HUDEP-2 (cell line): ENCODE results near the gene CD84.
"Not testable (repeated sequence)": the region's sequence is repeated elsewhere in the genome, so short reads cannot be mapped to it uniquely, and the experiment has no call there.

Experiments used
- DNase-seq, 76 experiments: peaks; one replicate each; lab custom pipeline; 2025; ENCODE audit not compliant: unreplicated experiment in 76 of 76; lab: John Stamatoyannopoulos, UW

The CD84 gene

GRCh38 chr1:160546942-160547341 is 32.4 kb downstream of the CD84 start:
- DNase-seq: no peak

- DNase-seq: peak in 28 of 76 experiments; percentile 9 to 66 (median 40)
These were observed 34.6 kb downstream of the CD84 start for GRCh38 chr1:160544647-160545046.

GRCh38 chr1:160542303-160542945 is 36.9 kb downstream of the CD84 start:
- no peak for DNase-seq

- DNase-seq: peak in 2 of 76 experiments; percentile 14 to 18
These were observed 37.5 kb downstream of the CD84 start for GRCh38 chr1:160541622-160542302.

- peak in 3 of 76 experiments; percentile 49 to 60 (median 53) for DNase-seq
These were observed 38.5 kb downstream of the CD84 start for GRCh38 chr1:160540859-160541233.

- peak in 74 of 76 experiments; percentile 68 to 99 (median 94) for DNase-seq
These were observed 39.1 kb downstream of the CD84 start for GRCh38 chr1:160539990-160540858.

- DNase-seq: peak in 6 of 76 experiments; percentile 24 to 65 (median 36)
These were observed 39.7 kb downstream of the CD84 start for GRCh38 chr1:160539684-160539989.

- DNase-seq: peak in 3 of 76 experiments; percentile 17 to 51 (median 39)
These were observed 40.2 kb downstream of the CD84 start for GRCh38 chr1:160538985-160539651.

GRCh38 chr1:160537714-160538665 is 41.3 kb downstream of the CD84 start:
- DNase-seq: no peak

- no peak for DNase-seq
These were observed 44.3 kb downstream of the CD84 start for GRCh38 chr1:160534823-160535605.

GRCh38 chr1:160532557-160532813 is 46.8 kb downstream of the CD84 start:
- not testable (repeated sequence) for DNase-seq

- DNase-seq: not testable (repeated sequence)
These were observed 47.3 kb downstream of the CD84 start for GRCh38 chr1:160531809-160532556.

GRCh38 chr1:160529401-160529952 is 49.8 kb downstream of the CD84 start:
- DNase-seq: not testable (repeated sequence)

GRCh38 chr1:160523789-160524188 is 55.5 kb downstream of the CD84 start:
- DNase-seq: not testable (repeated sequence)

GRCh38 chr1:160522622-160523345 is 56.5 kb downstream of the CD84 start, which contains the start of gene SLAMF6:
TSS of gene SLAMF6 (minus strand) at chr1:160523255. CDS start at chr1:160523192, 63 bp downstream.
- DNase-seq: no peak

GRCh38 chr1:160522136-160522535 is 57.2 kb downstream of the CD84 start:
- DNase-seq: no peak

GRCh38 chr1:160521554-160521953 is 57.7 kb downstream of the CD84 start:
- DNase-seq: no peak
